ENCODE data around the gene NPIPA5.

DNA sequence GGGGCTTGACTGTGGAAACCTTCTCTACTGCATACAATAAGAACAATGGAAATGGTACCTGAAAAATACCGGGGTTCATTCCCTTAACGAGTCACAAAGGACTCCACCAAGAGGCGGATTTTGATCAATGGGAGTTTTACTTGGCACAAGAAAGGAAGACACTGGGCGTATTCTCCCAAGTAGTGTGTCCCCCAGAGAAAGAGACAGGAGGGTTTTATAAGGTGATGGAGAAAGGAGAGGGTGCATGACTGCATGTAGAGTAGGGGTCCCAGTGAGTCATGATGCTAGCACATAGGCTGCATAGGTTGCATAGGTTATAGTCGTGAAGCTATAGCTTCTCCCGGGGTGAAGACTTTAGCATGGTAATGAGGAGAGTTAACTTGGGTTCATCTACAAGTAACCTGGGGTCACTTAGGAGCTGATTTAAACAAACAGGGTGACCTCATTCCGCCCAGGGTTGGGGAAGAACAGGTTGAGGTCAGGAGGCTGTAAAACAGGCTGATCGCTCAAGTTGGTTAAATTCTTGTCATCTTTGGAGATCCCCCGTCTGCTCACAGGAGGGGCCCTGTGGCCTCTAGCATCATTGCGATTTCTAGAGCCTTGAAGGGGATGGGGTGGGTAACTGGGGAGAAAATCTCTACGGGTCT, 19.0 kb upstream of the NPIPA5 start:
- TF ChIP-seq, protein P1, sequence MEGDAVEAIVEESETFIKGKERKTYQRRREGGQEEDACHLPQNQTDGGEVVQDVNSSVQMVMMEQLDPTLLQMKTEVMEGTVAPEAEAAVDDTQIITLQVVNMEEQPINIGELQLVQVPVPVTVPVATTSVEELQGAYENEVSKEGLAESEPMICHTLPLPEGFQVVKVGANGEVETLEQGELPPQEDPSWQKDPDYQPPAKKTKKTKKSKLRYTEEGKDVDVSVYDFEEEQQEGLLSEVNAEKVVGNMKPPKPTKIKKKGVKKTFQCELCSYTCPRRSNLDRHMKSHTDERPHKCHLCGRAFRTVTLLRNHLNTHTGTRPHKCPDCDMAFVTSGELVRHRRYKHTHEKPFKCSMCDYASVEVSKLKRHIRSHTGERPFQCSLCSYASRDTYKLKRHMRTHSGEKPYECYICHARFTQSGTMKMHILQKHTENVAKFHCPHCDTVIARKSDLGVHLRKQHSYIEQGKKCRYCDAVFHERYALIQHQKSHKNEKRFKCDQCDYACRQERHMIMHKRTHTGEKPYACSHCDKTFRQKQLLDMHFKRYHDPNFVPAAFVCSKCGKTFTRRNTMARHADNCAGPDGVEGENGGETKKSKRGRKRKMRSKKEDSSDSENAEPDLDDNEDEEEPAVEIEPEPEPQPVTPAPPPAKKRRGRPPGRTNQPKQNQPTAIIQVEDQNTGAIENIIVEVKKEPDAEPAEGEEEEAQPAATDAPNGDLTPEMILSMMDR (IDR thresholded peaks at IDR 0.05): no peak
- no peak for TF ChIP-seq ZFX (IDR thresholded peaks at IDR 0.05; ENCODE audit: borderline replicate concordance)
